Uterus (tissue), 2 donors: ENCODE measurements around the gene FGFRL1.
"Not testable (repeated sequence)": the region's sequence is repeated elsewhere in the genome, so short reads cannot be mapped to it uniquely, and the experiment has no call there.

ENCODE experiments used
- CTCF ChIP-seq, 4 experiments: fragments of 200-600 bp in 2 of 4; fragments of 450-650 bp in 2 of 4; sonication (generic) in 2 of 4; IDR thresholded peaks; one replicate each; pipeline ENCODE4 v1.5.1; 2016 to 2019; ENCODE audit warnings: antibody characterized with exemption in 4 of 4, mild to moderate bottlenecking in 2 of 4, moderate library complexity in 1 of 4
- POLR2A ChIP-seq, 2 donors: fragments of 450-650 bp; IDR thresholded peaks; one replicate each; pipeline ENCODE4 v1.6.1; 2016; ENCODE audit warnings: antibody characterized with exemption in 2 of 2, mild to moderate bottlenecking in 1 of 2, moderate library complexity in 1 of 2

DNA sequence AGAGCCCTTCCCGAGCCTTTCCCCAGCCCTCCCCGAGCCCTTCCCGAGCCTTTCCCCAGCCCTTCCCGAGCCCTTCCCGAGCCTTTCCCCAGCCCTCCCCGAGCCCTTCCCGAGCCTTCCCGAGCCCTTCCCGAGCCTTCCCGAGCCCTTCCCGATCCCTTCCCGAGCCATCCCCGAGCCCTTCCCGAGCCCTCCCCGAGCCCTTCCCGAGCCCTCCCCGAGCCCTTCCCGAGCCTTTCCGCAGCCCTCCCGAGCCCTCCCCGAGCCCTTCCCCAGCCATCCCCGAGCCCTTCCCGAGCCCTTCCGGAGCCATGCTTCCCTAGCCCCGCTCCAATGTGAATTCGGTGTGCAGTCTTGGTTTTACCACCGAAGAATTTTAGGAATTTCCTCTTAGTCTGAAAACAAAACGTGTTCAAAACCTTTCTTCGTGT lies 35.2 kb downstream of the FGFRL1 start:
- TF ChIP-seq CTCF, POLR2A (IDR thresholded peaks at IDR 0.05): not testable (repeated sequence)
